Measurements from ENCODE around the gene PMEPA1. TPM values are rescaled to one million over a fixed set of nuclear protein-coding genes. Genes with fewer than 3 reads are reported as not detected.

Gene PMEPA1
- total and polyA plus RNA-seq, 10 of the 15 experiments (the other 5 are each of a cell fraction or from before 2014, with no cell fraction given) = 0.02 to 0.10 (median 0.04) TPM; not detected in 3

GRCh38 chr20:57654363-57654997 lies 55.3 kb downstream of the PMEPA1 start (continued):
- TF ChIP-seq PBX3 (IDR thresholded peaks at IDR 0.05; ENCODE audit: insufficient replicate concordance, low read depth, low read length) (no peak), ETV6 (conservative IDR thresholded peaks at IDR 0.05 in 1 of 2, IDR thresholded peaks at IDR 0.05 in 1 of 2; ENCODE audit: borderline replicate concordance in 1 of 2, low read depth in 1 of 2) (no peak), YY1 (IDR thresholded peaks at IDR 0.05; ENCODE audit: low read depth, low read length) (peak; percentile 63; the same call in 1 of the 2 replicates), ZNF207 (IDR thresholded peaks at IDR 0.05; ENCODE audit: borderline replicate concordance) (0 out of 2 replicates have a peak, but pooled peaks have one; percentile 24), PRDM15 (CRISPR knock-in tag; IDR thresholded peaks at IDR 0.05) (no peak), CHD4 (IDR thresholded peaks at IDR 0.05) (no peak), ZNF274 (IDR thresholded peaks at IDR 0.05; ENCODE audit: insufficient read depth, insufficient read length) (no peak), ZNF217 (IDR thresholded peaks at IDR 0.05) (no peak), EED (IDR thresholded peaks at IDR 0.05; ENCODE audit: low read depth) (no peak), HDGF (IDR thresholded peaks at IDR 0.05) (no peak), PKNOX1 (IDR thresholded peaks at IDR 0.05) (no peak), RAD21 (IDR thresholded peaks at IDR 0.05; ENCODE audit: insufficient read depth, low read depth, low read length) (peak; percentile 93)
